ENCODE data around the gene DNAJC25.
"Not testable (repeated sequence)": the region's sequence is repeated elsewhere in the genome, so short reads cannot be mapped to it uniquely, and the experiment has no call there.

Gene DNAJC25

DNA sequence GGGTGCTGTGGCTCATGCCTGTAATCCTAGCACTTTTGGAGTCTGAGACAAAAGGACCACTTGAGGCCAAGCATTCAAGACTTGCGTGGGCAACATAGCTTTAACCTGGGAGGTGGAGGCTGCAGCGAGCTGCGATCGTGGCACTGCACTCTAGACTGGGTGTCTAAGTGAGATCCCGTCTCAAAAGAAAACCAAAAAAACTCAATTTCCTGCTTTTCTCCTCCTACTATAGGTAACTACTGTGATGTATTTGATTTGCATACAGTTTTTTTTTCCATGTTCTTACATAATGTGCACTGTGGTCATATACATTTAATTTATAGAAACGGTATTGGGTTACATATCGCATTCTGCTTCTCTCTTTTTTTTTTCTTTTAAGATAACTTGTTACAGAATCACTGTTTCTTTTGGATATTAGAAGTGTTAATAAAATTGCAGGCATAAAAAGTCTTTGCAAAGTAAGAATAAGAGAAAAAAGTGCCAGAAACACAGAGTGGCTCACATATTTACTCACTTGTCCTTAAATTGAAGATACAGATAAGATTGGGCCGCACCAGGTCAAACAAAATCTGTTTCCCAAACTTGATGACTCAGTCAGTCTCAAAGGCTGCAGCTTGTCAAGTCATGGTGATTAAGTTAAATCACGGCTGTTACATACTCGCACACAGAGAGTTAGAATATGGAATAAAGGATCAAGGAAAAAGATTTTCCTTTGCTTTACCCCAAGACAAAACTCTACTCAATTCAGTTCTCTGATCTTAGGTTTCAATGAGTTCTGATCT is 29.7 kb upstream of the DNAJC25 start:
- Histone ChIP-seq H3K27ac (ENCODE audit: low read depth, low read length) (no peak overlapping the region), H3K27me3 (ENCODE audit: control insufficient read depth in 5 of 5, insufficient read depth in 4 of 5, low read length in 5 of 5) (no peaks in the 10 kb centered on the region), H3K9me3 (ENCODE audit: control insufficient read depth in 5 of 5, low read length in 5 of 5) (no peaks in the 10 kb centered on the region), H3K4me3 (ENCODE audit: low read depth in 1 of 5, low read length in 5 of 5) (no peak overlapping the region), H3K36me3 (ENCODE audit: control insufficient read depth in 5 of 5, insufficient read depth in 5 of 5, low read length in 5 of 5) (peaks cover 0 to 8% (median 5%) of the 10 kb centered on the region in 5 donors), H3K4me1 (ENCODE audit: control insufficient read depth in 5 of 5, insufficient read depth in 5 of 5, low read length in 5 of 5) (peaks cover 0 to 24% (median 12%) of the 10 kb centered on the region in 5 donors), H3K9ac (ENCODE audit: low read length in 5 of 5) (no peak overlapping the region)

DNA sequence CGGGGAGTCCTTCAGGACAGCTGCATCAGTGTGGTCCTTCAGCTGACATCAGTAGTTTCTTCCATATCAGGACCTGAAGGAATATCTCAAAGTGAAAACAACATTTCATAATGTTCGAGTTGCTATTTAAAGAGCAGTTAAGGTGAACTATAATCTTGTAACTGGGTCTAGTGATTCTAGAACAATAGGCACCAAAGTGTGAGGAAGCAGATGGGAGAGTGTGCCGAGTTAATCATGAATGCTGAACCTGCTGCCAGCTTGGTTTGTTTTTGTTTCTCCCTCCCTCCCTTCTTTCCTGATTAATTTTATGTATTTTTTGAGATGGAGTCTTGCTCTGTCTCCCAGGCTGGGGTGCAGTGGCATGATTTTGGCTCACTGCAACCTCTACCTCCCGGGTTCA is 28.1 kb upstream of the DNAJC25 start:
- H3K27ac ChIP-seq (ENCODE audit: low read depth, low read length): no peak overlapping the region
- H3K4me1 ChIP-seq (ENCODE audit: control insufficient read depth in 5 of 5, insufficient read depth in 5 of 5, low read length in 5 of 5): peaks cover 0 to 15% (median 8%) of the 10 kb centered on the region in 5 donors
- H3K9ac ChIP-seq (ENCODE audit: low read length in 5 of 5): no peak overlapping the region
- H3K4me3 ChIP-seq (ENCODE audit: low read depth in 1 of 5, low read length in 5 of 5): no peak overlapping the region
- no peaks in the 10 kb centered on the region for H3K9me3 ChIP-seq (ENCODE audit: control insufficient read depth in 5 of 5, low read length in 5 of 5)
- no peaks in the 10 kb centered on the region for H3K27me3 ChIP-seq (ENCODE audit: control insufficient read depth in 5 of 5, insufficient read depth in 4 of 5, low read length in 5 of 5)
- H3K36me3 ChIP-seq (ENCODE audit: control insufficient read depth in 5 of 5, insufficient read depth in 5 of 5, low read length in 5 of 5): no peaks in the 10 kb centered on the region

DNA sequence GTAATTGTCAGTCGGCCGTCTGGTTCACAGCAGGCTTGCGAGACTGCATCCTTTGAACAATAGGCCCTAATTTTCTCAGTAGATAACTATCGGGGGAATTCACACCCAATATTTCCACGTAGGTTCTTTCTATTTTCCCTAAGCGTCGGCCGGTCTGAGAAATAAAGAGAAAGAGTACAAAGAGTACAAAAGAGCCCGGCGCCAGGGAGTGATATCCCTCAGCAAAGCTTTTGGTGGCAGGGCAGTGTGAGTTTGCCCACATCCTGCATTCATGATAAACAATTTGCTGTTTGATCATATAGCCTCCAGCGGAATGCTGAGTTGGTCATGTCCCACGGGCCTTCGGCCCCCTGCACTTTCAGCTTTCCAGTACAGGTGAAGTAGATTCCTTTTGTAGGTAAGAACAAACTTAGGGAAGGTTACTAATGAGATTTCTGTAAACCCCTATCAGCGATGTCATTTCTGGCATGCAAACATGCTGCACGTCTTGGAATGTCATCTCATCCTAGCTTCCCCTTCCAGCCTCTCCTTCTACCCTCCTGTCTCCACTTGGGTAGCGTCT is 27.0 kb upstream of the DNAJC25 start:
- H3K36me3 ChIP-seq (ENCODE audit: control insufficient read depth in 5 of 5, insufficient read depth in 5 of 5, low read length in 5 of 5): no peaks in the 10 kb centered on the region
- no peak overlapping the region for H3K4me3 ChIP-seq (ENCODE audit: low read depth in 1 of 5, low read length in 5 of 5)
- peaks cover 0 to 10% (median 6%) of the 10 kb centered on the region in 5 donors for H3K4me1 ChIP-seq (ENCODE audit: control insufficient read depth in 5 of 5, insufficient read depth in 5 of 5, low read length in 5 of 5)
- H3K9me3 ChIP-seq (ENCODE audit: control insufficient read depth in 5 of 5, low read length in 5 of 5): no peaks in the 10 kb centered on the region
- no peak overlapping the region for H3K9ac ChIP-seq (ENCODE audit: low read length in 5 of 5)
- H3K27me3 ChIP-seq (ENCODE audit: control insufficient read depth in 5 of 5, insufficient read depth in 4 of 5, low read length in 5 of 5): no peaks in the 10 kb centered on the region
- H3K27ac ChIP-seq (ENCODE audit: low read depth, low read length): no peak overlapping the region

DNA sequence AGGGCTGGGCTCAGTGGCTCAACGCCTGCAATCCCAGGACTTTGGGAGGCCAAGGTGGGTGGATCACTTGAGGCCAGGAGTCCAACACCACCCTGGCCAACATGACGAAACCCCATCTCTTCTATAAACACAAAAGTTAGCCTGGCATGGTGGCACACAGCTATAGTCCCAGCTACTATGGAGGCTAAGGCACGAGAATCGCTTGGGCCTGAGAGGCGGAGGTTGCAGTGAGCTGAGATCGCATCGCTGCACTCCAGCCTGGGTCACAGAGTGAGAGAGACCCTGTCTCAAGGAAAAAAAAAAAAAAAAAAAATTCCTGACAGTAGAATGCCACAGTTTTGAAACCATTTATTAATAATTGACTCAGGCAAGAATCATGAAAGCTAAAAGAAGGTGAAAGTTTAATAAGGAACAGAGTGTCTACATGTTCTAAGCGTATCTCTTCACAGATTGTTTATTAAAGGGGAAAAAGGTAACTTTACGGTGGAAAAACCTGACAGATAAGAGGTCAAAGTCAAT is 26.0 kb upstream of the DNAJC25 start:
- Histone ChIP-seq H3K27ac (ENCODE audit: low read depth, low read length) (no peak overlapping the region), H3K27me3 (ENCODE audit: control insufficient read depth in 5 of 5, insufficient read depth in 4 of 5, low read length in 5 of 5) (peaks cover 0 to 3% (median 0%) of the 10 kb centered on the region in 5 donors), H3K9ac (ENCODE audit: low read length in 5 of 5) (no peak overlapping the region), H3K4me3 (ENCODE audit: low read depth in 1 of 5, low read length in 5 of 5) (no peak overlapping the region), H3K36me3 (ENCODE audit: control insufficient read depth in 5 of 5, insufficient read depth in 5 of 5, low read length in 5 of 5) (no peaks in the 10 kb centered on the region), H3K4me1 (ENCODE audit: control insufficient read depth in 5 of 5, insufficient read depth in 5 of 5, low read length in 5 of 5) (peaks cover 0 to 2% (median under 1%) of the 10 kb centered on the region in 5 donors), H3K9me3 (ENCODE audit: control insufficient read depth in 5 of 5, low read length in 5 of 5) (no peaks in the 10 kb centered on the region)

DNA sequence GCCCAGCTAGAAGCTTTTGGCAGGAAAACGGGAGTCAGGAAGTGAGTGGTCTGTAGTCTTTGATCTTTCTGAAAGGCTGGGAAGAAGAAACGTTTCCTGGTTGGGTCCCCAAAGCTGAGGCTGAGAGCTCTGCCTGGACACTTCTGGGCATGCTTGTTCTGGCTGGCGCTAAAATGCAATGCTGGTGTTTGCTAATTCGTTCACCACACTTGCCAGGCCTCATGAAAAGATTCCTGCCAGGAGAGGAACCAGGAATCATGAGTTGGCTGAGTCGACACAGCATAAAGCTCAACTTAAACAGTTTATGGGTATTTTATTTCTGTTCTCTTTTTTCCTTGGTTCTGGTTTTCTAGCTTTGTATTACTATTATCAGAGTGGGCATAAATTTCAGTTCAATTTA is 21.0 kb upstream of the DNAJC25 start:
- H3K4me1 ChIP-seq (ENCODE audit: control insufficient read depth in 5 of 5, insufficient read depth in 5 of 5, low read length in 5 of 5): no peaks in the 10 kb centered on the region
- peaks cover 0 to 3% (median 0%) of the 10 kb centered on the region in 5 donors for H3K27me3 ChIP-seq (ENCODE audit: control insufficient read depth in 5 of 5, insufficient read depth in 4 of 5, low read length in 5 of 5)
- H3K4me3 ChIP-seq (ENCODE audit: low read depth in 1 of 5, low read length in 5 of 5): no peak overlapping the region
- H3K36me3 ChIP-seq (ENCODE audit: control insufficient read depth in 5 of 5, insufficient read depth in 5 of 5, low read length in 5 of 5): no peaks in the 10 kb centered on the region
- no peaks in the 10 kb centered on the region for H3K9me3 ChIP-seq (ENCODE audit: control insufficient read depth in 5 of 5, low read length in 5 of 5)
- H3K27ac ChIP-seq (ENCODE audit: low read depth, low read length): no peak overlapping the region
- H3K9ac ChIP-seq (ENCODE audit: low read length in 5 of 5): no peak overlapping the region

DNA sequence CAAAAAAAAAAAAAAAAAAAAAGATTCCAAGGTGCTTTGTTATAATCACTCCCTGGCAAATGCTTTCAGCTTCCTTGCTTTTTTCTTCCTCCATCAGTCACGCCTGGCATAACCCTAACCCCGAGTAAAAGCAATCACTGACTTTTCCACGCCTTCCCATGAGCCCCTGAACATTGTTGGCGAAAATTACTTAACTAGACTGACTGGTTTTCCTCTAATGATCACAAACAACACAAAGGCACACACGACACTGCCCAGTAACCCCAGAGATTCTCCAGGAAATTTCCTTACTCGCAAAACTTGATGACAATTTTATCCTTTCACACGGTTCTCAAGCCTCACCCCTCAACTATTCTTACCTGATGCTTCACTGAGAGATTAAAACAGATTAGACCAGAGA is 20.3 kb upstream of the DNAJC25 start:
- Histone ChIP-seq H3K36me3 (ENCODE audit: control insufficient read depth in 5 of 5, insufficient read depth in 5 of 5, low read length in 5 of 5) (no peaks in the 10 kb centered on the region), H3K9ac (ENCODE audit: low read length in 5 of 5) (no peak overlapping the region), H3K27ac (ENCODE audit: low read depth, low read length) (no peak overlapping the region), H3K4me3 (ENCODE audit: low read depth in 1 of 5, low read length in 5 of 5) (no peak overlapping the region), H3K27me3 (ENCODE audit: control insufficient read depth in 5 of 5, insufficient read depth in 4 of 5, low read length in 5 of 5) (peaks cover 0 to 3% (median 0%) of the 10 kb centered on the region in 5 donors), H3K9me3 (ENCODE audit: control insufficient read depth in 5 of 5, low read length in 5 of 5) (no peaks in the 10 kb centered on the region), H3K4me1 (ENCODE audit: control insufficient read depth in 5 of 5, insufficient read depth in 5 of 5, low read length in 5 of 5) (no peaks in the 10 kb centered on the region)

DNA sequence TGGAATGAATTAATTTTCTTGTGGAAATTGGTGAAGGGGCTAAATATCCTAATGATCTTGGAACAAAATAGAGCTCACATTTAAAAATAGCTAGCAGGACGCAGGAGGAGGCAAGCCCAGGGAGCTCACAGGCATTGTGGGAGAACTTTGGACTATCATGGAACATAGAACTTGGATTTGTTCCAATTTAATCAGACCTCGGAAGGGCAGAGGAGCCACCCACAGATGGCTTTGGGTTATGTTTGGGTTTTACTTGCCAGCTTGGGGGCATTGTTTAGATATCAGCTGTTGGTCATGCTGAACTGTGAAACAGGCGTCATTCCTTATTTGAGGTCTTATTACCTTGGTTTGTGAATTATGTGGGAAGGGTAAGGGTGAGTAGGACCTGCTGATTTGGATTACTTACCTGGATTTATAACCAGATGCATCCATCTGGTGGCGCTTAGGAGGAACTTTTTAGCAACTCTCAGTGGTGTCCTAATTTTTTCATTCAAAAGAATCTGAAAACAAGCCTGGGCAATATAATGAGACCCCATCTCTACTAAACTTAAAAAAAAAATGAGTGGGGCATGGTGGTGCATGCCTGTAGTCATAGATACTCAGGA is 17.6 kb upstream of the DNAJC25 start:
- Histone ChIP-seq H3K36me3 (ENCODE audit: control insufficient read depth in 5 of 5, insufficient read depth in 5 of 5, low read length in 5 of 5) (no peaks in the 10 kb centered on the region), H3K9ac (ENCODE audit: low read length in 5 of 5) (no peak overlapping the region), H3K4me1 (ENCODE audit: control insufficient read depth in 5 of 5, insufficient read depth in 5 of 5, low read length in 5 of 5) (no peaks in the 10 kb centered on the region)

GRCh38 chr9:111615928-111616327 is 15.2 kb upstream of the DNAJC25 start:
- no peak overlapping the region for H3K27ac ChIP-seq (ENCODE audit: low read depth, low read length)
- H3K36me3 ChIP-seq (ENCODE audit: control insufficient read depth in 5 of 5, insufficient read depth in 5 of 5, low read length in 5 of 5): no peaks in the 10 kb centered on the region
- H3K27me3 ChIP-seq (ENCODE audit: control insufficient read depth in 5 of 5, insufficient read depth in 4 of 5, low read length in 5 of 5): no peaks in the 10 kb centered on the region
- H3K4me1 ChIP-seq (ENCODE audit: control insufficient read depth in 5 of 5, insufficient read depth in 5 of 5, low read length in 5 of 5): no peaks in the 10 kb centered on the region
- no peak overlapping the region for H3K9ac ChIP-seq (ENCODE audit: low read length in 5 of 5)
- no peaks in the 10 kb centered on the region for H3K9me3 ChIP-seq (ENCODE audit: control insufficient read depth in 5 of 5, low read length in 5 of 5)
- H3K4me3 ChIP-seq (ENCODE audit: low read depth in 1 of 5, low read length in 5 of 5): no peak overlapping the region

More for the DNA sequence above, 17.6 kb upstream of the DNAJC25 start:
- Histone ChIP-seq H3K4me3 (ENCODE audit: low read depth in 1 of 5, low read length in 5 of 5) (no peak overlapping the region), H3K9me3 (ENCODE audit: control insufficient read depth in 5 of 5, low read length in 5 of 5) (no peaks in the 10 kb centered on the region), H3K27me3 (ENCODE audit: control insufficient read depth in 5 of 5, insufficient read depth in 4 of 5, low read length in 5 of 5) (peaks cover 0 to 3% (median 0%) of the 10 kb centered on the region in 5 donors), H3K27ac (ENCODE audit: low read depth, low read length) (no peak overlapping the region)

GRCh38 chr9:111617349-111617748 is 13.8 kb upstream of the DNAJC25 start:
- H3K9ac ChIP-seq (ENCODE audit: low read length in 5 of 5); H3K4me3 ChIP-seq (ENCODE audit: low read depth in 1 of 5, low read length in 5 of 5); H3K9me3 ChIP-seq (ENCODE audit: control insufficient read depth in 5 of 5, low read length in 5 of 5); H3K36me3 ChIP-seq (ENCODE audit: control insufficient read depth in 5 of 5, insufficient read depth in 5 of 5, low read length in 5 of 5); H3K27ac ChIP-seq (ENCODE audit: low read depth, low read length); H3K27me3 ChIP-seq (ENCODE audit: control insufficient read depth in 5 of 5, insufficient read depth in 4 of 5, low read length in 5 of 5); H3K4me1 ChIP-seq (ENCODE audit: control insufficient read depth in 5 of 5, insufficient read depth in 5 of 5, low read length in 5 of 5): not testable (repeated sequence)

- no peak overlapping the region for H3K9ac ChIP-seq (ENCODE audit: low read length in 5 of 5)
Measured at GRCh38 chr9:111621895-111622480, 9.1 kb upstream of the DNAJC25 start.

More at GRCh38 chr9:111621895-111622480, 9.1 kb upstream of the DNAJC25 start:
- no peak overlapping the region for H3K27ac ChIP-seq (ENCODE audit: low read depth, low read length)
- no peaks in the 10 kb centered on the region for H3K36me3 ChIP-seq (ENCODE audit: control insufficient read depth in 5 of 5, insufficient read depth in 5 of 5, low read length in 5 of 5)
- H3K9me3 ChIP-seq (ENCODE audit: control insufficient read depth in 5 of 5, low read length in 5 of 5): no peaks in the 10 kb centered on the region
- H3K4me1 ChIP-seq (ENCODE audit: control insufficient read depth in 5 of 5, insufficient read depth in 5 of 5, low read length in 5 of 5): peaks cover 0 to 15% (median 3%) of the 10 kb centered on the region in 5 donors
- no peak overlapping the region for H3K4me3 ChIP-seq (ENCODE audit: low read depth in 1 of 5, low read length in 5 of 5)
- no peaks in the 10 kb centered on the region for H3K27me3 ChIP-seq (ENCODE audit: control insufficient read depth in 5 of 5, insufficient read depth in 4 of 5, low read length in 5 of 5)

Measured in subcutaneous abdominal adipose tissue (tissue), 5 donors.